Esophagus mucosa (tissue), 1 donor: ENCODE data around the gene FOLR3. TPM values are rescaled to one million over a fixed set of nuclear protein-coding genes. Genes with fewer than 3 reads are reported as not detected.
"Not testable (repeated sequence)": the region's sequence is repeated elsewhere in the genome, so short reads cannot be mapped to it uniquely, and the experiment has no call there.

Source experiments
- ATAC-seq: fragments of 200-7000 bp; cut with Tn5 transposase; one replicate; pipeline ENCODE4 v1.9.1; 2020
- total RNA-seq: library from RNA; stranded (reverse); gene quantifications from one replicate; pipeline ENCODE4 v1.2.4, GENCODE V29; 2023
- donor health status: DM: yes; HTN: yes; CAD: no.

Gene FOLR3
- total RNA-seq, 1 donor from 2014 or later, result not detected

DNA sequence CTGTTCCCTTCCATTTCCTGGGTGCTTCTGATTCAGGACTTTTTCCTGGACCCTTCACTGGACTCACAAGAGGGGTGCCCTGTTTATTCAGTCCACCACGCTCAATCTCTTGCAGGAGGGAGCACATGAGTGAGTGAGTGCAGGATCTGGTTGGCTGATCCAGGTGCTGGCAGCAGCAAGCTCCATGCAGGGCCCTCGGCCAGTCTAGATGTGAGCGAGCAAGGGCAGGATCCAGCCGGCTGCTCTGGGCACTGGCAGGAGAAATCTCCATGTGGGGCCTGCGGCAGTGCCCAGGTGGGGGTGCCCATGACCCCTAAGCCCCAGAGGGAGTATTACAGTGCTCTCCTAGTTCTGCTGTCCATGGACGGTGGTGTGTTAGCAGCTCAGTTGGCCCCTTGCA lies 11.5 kb upstream of the FOLR3 start:
- ATAC-seq, result peak; percentile 48

DNA sequence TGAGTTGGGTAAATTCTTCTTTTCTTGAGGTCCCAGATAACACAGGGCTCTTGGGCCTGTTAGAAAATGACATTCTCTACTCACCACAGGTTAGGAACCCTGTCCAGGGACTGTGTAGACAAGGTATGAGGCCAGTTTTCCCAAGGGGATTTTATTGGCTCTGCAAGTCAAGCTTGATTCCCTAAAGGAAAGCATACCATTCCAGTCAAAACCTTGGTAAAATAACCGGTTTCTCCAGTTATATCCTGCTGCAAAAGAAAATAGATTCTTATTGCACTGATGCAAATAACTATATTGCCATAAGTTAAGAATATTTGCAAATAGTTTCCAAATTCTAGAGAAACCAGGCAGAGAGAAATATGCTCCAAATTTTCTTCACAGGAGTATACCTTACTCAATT lies 9.6 kb upstream of the FOLR3 start:
- no peak for ATAC-seq

GRCh38 chr11:72127923-72128322 lies 7.6 kb upstream of the FOLR3 start:
- no peak for ATAC-seq

DNA sequence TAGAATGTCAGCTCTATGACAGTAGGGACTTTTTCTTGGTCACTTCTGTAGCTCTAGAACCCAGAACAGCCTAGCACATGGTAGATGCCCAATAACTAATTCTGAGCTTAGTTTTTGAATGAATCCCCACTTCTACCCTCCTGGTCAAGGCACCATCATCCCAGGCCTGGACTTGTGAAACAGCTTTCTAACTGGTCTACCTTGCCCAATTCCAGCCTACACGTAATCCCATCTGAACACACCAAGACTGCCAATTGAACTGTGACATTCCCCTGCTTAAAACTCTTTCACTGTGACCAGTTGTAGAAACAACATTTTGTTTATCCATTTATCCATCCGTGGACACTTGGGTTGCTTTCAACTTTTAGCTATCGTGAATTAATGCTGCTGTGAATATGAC lies 6.1 kb upstream of the FOLR3 start:
- ATAC-seq, result no peak

DNA sequence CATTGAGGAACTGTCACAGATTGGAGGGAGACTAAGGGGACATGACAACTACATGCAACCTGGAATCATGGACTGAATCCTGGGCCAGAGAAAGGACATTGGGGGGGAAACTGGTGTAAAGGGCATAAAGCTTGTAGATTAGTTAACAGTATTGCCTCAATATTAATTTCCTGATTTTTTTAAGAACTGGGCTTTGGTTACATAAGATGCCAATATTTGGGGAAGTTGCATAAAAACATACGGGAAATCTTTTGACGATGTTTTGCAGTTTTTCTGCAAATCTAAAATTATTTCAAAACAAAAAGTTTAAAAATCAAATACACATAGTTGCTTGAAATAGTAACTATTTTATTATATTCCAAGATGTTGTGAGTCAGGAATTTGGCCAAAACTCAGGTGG lies 2.9 kb upstream of the FOLR3 start:
- ATAC-seq, result no peak

- peak; percentile 34 for ATAC-seq
Observed at GRCh38 chr11:72135891-72136683, 562 bp downstream of the FOLR3 start.

DNA sequence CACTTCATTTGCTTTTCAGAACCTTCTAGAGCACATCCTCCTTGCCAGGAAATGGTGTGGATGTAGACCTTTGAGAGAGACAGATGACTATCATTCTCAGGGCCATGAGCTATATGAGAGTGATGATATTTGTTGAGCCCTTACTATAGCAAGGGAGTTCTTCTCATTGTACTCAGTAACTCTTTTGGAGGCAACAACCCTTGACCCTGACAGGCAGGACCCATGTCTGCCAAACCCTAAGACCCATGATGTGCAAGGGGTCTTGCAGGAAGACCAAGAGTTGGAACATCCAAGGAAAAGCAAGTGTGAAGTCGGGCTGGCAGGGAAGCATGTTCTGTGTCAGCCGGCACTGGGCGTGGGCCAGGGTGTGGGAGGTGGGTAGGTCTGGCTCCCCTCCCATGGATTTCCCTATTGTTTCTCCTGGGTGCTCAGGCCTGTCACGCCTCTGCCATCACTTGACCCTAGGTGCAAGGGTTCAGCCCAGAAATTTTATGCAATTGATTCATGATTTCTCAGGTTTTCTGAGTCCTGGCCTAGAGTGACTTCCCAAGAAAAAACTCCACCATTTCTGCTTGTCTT lies 1.2 kb downstream of the FOLR3 start:
- peak; percentile 90 for ATAC-seq

DNA sequence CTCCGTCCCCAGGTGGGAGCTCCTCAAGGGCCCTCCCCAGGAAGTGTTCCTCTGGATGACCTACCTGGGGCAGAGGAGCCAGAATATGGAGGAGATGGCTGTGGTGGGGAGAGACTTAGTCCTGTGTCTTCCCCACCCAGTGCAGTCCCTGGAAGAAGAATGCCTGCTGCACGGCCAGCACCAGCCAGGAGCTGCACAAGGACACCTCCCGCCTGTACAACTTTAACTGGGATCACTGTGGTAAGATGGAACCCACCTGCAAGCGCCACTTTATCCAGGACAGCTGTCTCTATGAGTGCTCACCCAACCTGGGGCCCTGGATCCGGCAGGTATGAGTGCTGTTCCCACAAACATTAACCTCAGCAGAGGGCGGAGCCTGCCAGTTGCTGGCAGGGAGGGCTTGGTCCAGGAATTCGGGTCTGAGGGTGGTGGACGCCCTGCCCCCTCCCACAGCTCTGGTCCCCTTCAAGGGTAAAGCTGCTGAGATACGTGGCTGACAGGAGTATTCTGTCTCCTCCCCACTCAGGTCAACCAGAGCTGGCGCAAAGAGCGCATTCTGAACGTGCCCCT lies 3.4 kb downstream of the FOLR3 start:
- ATAC-seq, result no peak

GRCh38 chr11:72139500-72139899 lies 4.0 kb downstream of the FOLR3 start:
- ATAC-seq, result no peak

DNA sequence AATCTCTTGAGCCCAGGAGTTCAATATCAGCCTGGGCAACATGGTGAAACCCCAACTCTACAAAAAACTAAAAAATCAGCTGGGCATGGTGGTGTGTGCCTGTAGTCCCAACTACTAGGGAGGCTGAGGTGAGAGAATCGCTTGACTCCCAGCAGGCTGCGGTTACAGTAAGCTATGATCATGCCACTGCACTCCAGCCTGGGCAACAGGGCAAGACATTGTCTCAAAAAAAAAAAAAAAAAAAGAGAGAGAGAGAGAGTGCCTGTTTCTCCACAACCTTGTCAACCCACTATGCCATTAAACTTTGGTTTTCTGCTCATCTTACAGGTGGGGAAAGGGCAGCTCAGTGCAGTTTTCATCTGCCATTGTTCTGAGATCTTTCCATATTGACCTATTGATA lies 5.1 kb downstream of the FOLR3 start:
- no peak for ATAC-seq

DNA sequence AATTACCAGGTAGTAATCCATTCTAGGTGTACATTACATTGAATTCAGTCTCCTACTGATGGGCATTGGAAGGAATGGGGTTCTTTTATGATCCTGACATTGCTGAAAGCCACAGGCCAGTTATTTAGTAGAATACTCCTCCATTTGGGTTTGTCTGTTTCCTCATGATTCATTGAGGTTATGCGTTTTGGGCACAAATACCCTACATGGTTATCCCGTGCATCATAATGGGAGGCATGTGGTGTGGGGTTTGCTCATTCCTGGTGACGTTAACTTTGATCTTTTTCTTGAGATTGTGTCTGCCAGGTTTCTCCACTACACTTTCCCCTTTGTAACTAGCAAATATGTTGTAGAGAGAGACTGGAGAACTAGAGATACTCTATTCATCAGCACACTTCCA lies 5.5 kb downstream of the FOLR3 start:
- ATAC-seq, result peak; percentile 34

DNA sequence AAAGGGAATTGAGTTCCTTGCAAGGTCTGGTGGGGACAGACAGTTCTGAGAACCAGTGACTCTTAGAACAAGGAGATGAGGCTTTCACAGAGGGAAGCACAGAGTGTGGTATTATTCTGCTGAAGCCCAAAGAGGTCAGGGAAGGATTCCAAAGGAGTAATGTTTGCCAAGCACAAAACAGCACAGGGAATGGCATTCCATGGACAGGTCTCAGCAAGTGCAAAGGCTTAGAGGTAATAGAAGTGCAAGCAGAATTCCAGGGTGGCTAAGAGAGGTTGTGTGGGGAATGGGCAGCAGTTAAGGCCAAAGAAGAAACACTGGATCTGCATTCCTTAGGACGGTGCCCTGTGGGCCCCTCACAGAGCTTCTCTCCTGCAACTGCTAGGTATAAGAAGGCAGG lies 6.6 kb downstream of the FOLR3 start:
- peak; percentile 51 for ATAC-seq

- peak; percentile 5 for ATAC-seq
Observed at GRCh38 chr11:72142543-72142942, 7.0 kb downstream of the FOLR3 start.

DNA sequence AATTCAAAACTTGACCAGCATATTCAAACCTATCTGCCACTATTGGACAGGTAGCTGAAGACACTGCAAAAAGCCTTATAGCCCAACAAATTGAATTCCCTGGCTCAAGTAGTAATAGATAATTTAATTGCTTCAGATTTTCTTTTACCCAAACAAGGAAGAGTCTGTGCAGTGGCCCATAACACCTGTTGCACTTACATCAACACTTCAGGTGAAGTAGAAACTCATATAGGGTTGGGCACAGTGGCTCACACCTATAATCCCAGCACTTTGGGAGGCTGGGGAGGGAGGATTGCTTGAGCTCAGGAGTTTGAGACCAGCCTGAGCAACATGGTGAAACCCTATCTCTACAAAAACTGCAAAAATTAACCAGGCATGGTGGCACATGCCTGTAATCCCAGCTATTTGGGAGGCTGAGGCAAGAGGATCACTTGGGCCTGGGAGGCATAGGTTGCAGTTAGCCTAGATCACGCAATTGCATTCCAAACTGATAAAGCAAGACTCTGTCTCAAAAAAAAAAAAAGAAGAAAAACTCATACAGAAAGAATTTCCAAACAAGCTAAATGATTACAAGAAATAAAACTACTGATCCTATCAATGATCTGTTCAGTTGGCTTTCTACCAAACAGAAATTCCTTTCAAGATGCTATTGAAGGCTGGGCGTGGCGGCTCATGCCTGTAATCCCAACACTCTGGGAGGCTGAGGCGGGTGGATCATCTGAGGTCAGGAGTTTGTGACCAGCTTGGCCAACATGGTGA lies 9.5 kb downstream of the FOLR3 start:
- no peak for ATAC-seq

DNA sequence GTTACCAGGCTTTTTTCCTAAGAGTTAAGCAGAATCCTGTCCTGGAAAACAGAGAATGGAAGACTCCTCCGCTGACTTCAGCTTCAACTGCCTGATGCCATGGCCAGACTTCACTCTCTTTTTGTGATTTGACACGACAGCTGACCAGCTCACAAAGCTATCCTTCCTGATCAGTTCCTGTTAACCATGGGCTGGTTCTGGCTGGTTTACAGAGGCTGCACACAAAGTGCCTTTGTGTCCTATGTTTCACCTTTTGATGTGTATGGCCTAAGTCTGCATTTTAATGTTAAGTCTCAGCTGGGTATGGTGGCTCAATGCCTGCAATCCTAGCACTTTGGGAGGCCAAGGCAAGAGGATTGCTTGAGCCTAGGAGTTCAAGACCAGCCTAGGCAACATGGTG lies 11.1 kb downstream of the FOLR3 start:
- ATAC-seq, result no peak

GRCh38 chr11:72150882-72151281 lies 15.4 kb downstream of the FOLR3 start:
- no peak for ATAC-seq

DNA sequence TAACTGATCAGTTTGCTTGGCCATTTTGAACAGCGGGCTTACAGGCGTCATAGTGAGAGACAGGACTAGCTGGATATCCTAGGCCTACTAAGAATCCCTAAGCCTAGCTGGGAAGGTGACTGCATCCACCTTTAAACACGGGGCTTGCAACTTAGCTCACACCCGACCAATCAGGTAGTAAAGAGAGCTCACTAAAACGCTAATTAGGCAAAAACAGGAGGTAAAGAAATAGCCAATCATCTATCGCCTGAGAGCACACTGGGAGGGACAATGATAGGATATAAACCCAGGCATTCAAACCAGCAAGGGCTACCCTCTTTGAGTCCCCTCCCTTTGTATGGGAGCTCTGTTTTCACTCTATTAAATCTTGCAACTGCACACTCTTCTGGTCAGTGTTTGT lies 18.3 kb downstream of the FOLR3 start:
- not testable (repeated sequence) for ATAC-seq

GRCh38 chr11:72154816-72155215 lies 19.3 kb downstream of the FOLR3 start:
- ATAC-seq, result no peak

DNA sequence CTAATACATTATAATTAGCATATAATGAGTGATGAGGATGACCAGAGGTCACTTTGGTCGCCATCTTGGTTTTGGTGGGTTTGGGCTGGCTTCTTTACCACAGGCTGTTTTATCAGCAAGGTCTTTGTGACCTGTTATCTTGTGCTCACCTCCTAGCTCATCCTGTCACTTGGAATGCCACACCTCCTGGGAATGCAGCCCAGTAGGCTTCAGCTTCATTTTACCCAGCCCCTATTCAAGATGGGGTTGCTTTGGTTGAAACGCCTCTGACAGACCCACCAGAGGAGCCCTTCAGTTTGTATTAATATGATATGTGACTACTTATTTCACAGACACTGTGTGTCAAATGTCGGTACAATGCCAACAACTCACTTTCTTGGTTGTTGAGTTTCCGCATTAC lies 20.2 kb downstream of the FOLR3 start:
- no peak for ATAC-seq

DNA sequence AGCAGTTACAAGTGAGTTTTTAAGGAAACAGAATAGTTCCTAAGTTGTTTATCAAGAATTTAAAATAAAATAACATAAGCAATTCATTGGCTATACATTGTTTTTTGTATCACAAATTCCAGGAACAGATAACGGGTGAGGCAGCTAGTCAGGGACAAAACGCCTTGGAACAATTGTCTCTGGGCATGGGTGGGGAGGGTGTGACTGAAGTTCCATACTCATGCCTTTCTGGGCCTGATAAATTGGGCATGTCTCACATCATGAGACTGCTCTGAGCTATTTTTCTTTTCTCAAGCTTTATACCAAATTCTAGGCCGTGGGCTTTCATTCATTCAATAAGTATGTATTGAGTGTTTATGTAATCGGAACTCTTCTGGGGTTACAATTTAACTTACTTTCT lies 21.6 kb downstream of the FOLR3 start:
- no peak for ATAC-seq

- ATAC-seq, result no peak
Observed at GRCh38 chr11:72160319-72160718, 24.8 kb downstream of the FOLR3 start.

- ATAC-seq, result no peak
Observed at GRCh38 chr11:72162891-72163492, 27.5 kb downstream of the FOLR3 start.

- not testable (repeated sequence) for ATAC-seq
Observed at GRCh38 chr11:72164187-72164586, 28.7 kb downstream of the FOLR3 start.
